Muscle layer of colon (tissue), 2 donors: ENCODE measurements around the gene FAHD2A.
"Not testable (repeated sequence)": the region's sequence is repeated elsewhere in the genome, so short reads cannot be mapped to it uniquely, and the experiment has no call there.

Experiments used
- H3K27ac ChIP-seq: one replicate; pipeline ENCODE4 v1.7.0; 2013; ENCODE audit warnings: low read depth, mild to moderate bottlenecking, low read length, moderate library complexity
- H3K27me3 ChIP-seq, 2 donors: one replicate each; pipeline ENCODE4 v1.7.0; 2013; ENCODE audit warnings: low read length in 2 of 2, mild to moderate bottlenecking in 2 of 2; ENCODE audit not compliant: insufficient read depth in 2 of 2, control insufficient read depth in 1 of 2
- H3K36me3 ChIP-seq: one replicate; pipeline ENCODE4 v1.7.0; 2013; ENCODE audit warnings: mild to moderate bottlenecking, low read length; ENCODE audit not compliant: insufficient read depth
- H3K4me1 ChIP-seq: one replicate; pipeline ENCODE4 v1.7.0; 2013; ENCODE audit warnings: mild to moderate bottlenecking, low read length; ENCODE audit not compliant: insufficient read depth
- H3K4me3 ChIP-seq, 2 donors: one replicate each; pipeline ENCODE4 v1.7.0; 2013; ENCODE audit warnings: low read length in 2 of 2, low read depth in 1 of 2, mild to moderate bottlenecking in 1 of 2, moderate library complexity in 1 of 2
- H3K9ac ChIP-seq: one replicate; pipeline ENCODE4 v1.7.0; 2013; ENCODE audit warnings: low read length
- H3K9me3 ChIP-seq: one replicate; pipeline ENCODE4 v1.7.0; 2013; ENCODE audit warnings: mild to moderate bottlenecking, low read length
- donor health status: abdominal sarcoma.
- donor health status: Adenocarcinoma of cecum.

FAHD2A gene

DNA sequence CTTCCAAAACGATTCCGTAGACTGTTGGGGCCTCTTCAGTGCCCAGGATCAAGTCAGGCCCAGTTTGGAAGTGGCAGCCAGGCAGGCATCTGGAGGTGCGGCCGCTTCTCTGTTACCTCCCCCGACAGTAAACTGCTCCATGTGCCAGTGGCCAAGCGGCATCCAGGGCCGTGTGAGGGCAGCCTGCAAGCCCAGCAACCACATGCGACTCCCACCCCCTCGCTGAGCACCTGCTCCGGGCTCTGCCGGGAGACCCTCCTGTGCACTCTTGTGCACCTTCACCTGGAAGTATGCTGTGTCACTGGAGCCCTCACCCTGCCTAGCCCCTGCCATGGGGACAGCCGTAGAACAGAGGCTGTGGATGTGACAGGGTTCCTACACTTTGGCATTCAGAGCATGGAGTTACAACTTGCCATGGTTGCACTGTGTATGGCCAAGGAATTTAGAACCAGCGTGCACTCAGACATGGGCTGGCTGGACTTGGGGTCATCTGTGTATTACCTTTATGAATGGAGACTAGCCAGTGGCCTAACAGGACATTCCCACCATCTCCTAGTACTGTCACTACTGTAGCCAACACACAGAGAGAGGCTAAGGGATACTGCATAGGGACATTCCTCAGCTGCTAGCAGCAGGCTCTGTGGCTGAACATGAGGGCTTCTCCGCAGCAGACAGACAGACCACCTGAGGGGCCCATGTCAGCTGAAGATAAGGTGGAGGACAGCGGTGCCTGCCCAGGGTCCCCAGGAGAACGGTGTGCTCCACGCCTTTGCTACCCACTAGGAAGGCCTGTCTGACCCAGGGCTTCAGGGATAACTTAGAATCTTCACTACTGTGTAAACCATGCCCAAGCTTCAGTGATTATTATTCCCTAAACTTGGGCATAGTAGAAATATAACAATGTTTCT lies 25.0 kb upstream of the FAHD2A start:
- no peaks in the 10 kb centered on the region for H3K36me3 ChIP-seq
- H3K27ac ChIP-seq = no peak overlapping the region
- no peak overlapping the region for H3K9ac ChIP-seq
- no peaks in the 10 kb centered on the region for H3K4me1 ChIP-seq
- no peaks in the 10 kb centered on the region for H3K9me3 ChIP-seq
- H3K27me3 ChIP-seq = no peaks in the 10 kb centered on the region
- H3K4me3 ChIP-seq = no peak overlapping the region

DNA sequence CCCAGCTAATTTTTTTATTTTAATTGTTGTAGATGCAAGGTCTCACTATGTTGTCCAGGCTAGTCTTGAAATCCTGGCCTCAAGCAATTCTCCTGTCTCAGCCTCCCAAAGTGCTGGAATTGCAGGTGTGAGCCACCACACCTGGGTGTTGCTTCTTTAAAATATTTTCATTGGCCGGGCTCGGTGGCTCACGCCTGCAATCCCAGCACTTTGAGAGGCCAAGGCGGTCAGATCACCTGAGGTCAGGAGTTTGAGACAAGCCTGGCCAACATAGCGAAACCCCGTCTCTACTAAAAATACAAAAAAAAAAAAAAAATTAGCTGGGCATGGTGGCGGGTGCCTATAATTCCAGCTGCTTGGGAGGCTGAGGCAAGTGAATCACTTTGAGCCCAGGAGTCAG lies 24.2 kb upstream of the FAHD2A start:
- H3K27ac ChIP-seq, H3K4me3 ChIP-seq, H3K9me3 ChIP-seq, H3K27me3 ChIP-seq, H3K4me1 ChIP-seq, H3K9ac ChIP-seq, H3K36me3 ChIP-seq: not testable (repeated sequence)

DNA sequence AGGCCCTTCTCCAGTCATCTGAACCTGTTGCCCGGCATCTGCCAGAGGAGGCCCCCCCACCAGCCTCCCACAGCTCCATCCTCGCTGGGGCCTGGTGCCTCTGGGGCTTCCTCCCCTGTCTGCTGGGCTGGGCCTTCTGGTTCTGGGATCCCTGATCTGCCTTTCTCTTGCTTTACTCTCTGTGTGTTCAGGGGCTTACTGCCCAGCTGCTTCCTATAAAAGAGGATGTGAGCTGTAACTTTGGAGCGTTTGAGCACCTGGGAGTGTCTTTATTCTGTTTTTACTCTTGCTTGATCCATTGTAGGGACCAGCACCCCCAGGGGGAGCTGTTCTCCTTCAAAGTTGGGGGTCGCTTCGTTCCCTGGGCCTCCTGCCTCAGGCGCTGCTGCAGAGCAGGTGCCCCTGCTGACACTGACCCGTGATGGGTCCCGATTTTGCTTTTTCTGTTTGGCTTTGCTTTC lies 23.1 kb upstream of the FAHD2A start:
- Histone ChIP-seq H3K9ac (no peak overlapping the region), H3K4me3 (no peak overlapping the region), H3K36me3 (no peaks in the 10 kb centered on the region), H3K4me1 (no peaks in the 10 kb centered on the region), H3K27me3 (no peaks in the 10 kb centered on the region), H3K9me3 (no peaks in the 10 kb centered on the region), H3K27ac (no peak overlapping the region)

DNA sequence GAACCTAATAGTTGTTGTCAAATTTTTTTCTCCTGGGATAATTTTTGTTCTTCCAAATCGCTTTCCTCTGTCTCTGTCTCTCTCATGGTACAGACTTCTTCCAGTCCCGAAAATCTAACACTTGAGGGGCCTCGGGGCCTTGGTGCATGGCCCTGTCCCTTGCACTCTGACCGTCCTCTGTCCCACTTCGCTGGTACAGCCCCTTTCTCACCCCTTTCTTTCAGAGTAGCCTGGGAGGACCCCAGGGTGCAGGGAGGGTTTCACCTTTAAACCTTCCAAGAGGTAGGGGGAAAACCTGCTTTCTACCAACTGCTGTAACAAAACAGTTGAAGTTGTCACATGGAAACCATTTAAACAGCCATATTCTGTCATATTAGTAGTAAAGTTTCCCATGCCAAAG lies 22.2 kb upstream of the FAHD2A start:
- H3K27me3 ChIP-seq = no peaks in the 10 kb centered on the region
- H3K9me3 ChIP-seq = no peaks in the 10 kb centered on the region
- H3K36me3 ChIP-seq = no peaks in the 10 kb centered on the region
- H3K9ac ChIP-seq = no peak overlapping the region
- no peaks in the 10 kb centered on the region for H3K4me1 ChIP-seq
- H3K4me3 ChIP-seq = no peak overlapping the region
- no peak overlapping the region for H3K27ac ChIP-seq

DNA sequence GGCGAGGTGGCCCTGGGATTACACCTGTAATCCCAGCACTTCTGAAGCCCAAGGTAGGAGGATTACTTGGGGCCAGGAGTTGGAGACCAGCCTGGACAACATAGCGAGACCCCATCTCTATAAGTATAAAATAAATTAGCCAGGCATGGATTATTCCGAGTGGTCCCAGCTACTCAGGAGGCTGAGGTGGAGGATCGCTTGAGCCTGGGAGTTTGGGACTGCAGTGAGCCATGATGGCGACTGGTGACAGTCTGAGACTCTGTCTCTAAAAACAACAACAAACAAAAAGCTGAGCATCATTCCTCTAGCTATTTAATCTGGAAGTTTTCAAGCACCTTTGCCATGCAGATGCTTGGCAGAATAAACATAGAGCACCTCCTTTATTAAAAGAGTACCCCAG lies 21.8 kb upstream of the FAHD2A start:
- Histone ChIP-seq H3K27me3 (no peaks in the 10 kb centered on the region), H3K4me3 (no peak overlapping the region), H3K36me3 (no peaks in the 10 kb centered on the region), H3K9me3 (no peaks in the 10 kb centered on the region), H3K27ac (no peak overlapping the region), H3K9ac (no peak overlapping the region), H3K4me1 (no peaks in the 10 kb centered on the region)

DNA sequence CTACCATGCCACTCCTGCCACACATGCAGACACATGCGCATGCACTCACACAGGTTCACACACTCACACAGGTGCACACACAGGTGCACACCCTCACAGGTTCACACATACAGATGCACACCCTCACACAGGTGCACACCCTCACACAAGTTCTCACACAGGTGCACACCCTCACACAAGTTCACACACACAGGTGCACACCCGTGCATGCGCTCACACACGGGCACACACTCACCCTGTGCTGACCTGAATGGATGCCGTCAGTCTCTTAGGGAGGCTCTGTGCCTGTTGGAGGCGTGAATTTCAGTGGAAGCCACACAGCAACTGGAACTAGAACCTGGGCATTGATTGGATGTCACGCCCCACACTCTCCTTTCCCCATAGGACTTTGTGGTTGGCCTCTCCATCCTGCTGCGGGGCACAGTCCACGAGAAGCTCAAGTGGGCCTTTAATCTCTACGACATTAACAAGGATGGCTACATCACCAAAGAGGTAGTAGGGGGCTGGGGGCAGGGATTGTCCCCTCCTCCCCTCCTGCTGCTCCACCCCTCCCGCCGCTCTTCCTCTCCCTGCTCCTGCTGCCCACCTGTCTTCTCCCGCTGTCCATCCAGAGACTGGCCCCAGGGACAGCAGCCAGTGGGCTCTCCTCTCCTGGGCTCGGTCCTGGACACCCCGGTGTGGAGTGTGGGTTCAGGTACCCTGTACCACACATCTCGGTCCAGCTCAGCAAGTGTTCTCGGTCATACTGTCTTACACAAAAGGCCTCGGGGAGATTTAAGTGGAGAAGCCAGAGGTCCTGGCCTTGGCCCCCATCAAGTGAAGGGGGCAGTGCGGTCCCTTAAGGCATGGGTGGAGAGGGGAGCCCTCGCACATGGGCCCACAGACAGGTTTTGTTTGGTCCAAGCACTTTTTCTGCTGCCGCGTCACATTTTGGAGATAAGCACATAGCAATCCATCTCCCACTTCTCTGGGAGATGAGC lies 21.0 kb upstream of the FAHD2A start:
- no peaks in the 10 kb centered on the region for H3K27me3 ChIP-seq

DNA sequence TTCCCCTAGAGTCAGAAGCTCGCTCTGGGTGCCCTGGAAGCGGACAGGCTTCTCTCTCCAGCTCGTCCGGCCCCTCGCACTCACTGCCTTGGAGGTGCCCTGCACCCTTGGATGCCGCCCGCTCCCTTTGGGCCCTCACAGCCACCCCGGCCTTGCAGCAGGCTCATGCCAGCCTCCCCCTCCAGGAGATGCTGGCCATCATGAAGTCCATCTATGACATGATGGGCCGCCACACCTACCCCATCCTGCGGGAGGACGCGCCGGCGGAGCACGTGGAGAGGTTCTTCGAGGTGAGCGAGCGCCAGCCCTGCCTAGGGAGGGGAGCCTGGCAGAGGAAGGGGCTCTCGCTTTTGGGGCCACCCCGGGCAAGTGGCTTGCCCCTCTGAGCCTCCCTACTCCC lies 20.3 kb upstream of the FAHD2A start:
- no peak overlapping the region for H3K4me3 ChIP-seq
- no peaks in the 10 kb centered on the region for H3K9me3 ChIP-seq
- H3K36me3 ChIP-seq = no peaks in the 10 kb centered on the region
- H3K4me1 ChIP-seq = no peaks in the 10 kb centered on the region
- H3K27me3 ChIP-seq = no peaks in the 10 kb centered on the region
- H3K9ac ChIP-seq = no peak overlapping the region
- H3K27ac ChIP-seq = no peak overlapping the region

More for the DNA sequence above, 21.0 kb upstream of the FAHD2A start:
- no peak overlapping the region for H3K9ac ChIP-seq
- H3K4me3 ChIP-seq = no peak overlapping the region
- H3K4me1 ChIP-seq = no peaks in the 10 kb centered on the region
- no peak overlapping the region for H3K27ac ChIP-seq
- H3K36me3 ChIP-seq = no peaks in the 10 kb centered on the region
- H3K9me3 ChIP-seq = no peaks in the 10 kb centered on the region

DNA sequence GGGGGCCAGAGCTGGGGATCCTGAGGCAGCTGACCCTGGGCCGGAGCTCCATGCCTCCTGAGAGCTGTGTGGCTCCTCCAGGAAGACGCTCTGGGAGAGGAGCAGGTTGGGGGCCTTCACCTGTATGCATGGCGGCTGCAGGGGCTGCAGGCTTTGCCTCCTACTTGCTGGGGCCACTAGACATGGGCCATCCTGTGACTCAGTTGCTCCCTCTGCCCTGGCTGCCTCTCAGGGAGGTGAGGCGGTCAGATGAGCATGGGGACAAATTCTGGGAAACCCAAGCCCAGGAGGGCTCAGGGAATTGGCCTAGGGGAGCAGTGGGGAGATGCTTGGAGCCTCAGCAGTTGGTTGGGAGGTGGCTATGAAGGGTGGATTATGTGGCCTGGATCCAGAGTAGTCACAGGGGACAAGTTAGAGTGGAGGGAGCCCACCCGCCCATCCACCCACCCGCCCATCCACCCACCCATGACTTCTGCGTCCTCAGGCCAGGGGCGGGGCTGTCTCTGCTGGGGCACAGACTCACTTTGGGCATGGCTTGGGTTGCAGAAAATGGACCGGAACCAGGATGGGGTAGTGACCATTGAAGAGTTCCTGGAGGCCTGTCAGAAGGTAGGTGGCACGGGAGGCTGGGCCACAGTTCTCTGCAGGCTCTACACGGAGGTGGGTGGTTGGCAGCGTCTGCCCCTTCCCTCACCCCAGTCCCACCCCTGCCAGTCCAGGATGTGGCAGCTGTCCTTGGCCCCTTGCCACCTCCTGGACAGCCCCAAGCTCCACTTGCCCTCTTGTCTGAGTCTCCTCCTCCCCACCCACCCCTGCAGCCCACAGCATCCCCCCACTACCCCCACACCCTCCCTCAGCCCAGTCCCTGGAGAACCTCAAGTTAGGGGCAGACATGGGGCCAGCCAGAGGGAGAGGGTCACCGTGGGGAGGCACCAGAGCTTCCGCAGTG lies 19.5 kb upstream of the FAHD2A start:
- Histone ChIP-seq H3K4me3 (no peak overlapping the region), H3K27me3 (no peaks in the 10 kb centered on the region), H3K27ac (no peak overlapping the region), H3K4me1 (no peaks in the 10 kb centered on the region), H3K9ac (no peak overlapping the region), H3K9me3 (no peaks in the 10 kb centered on the region), H3K36me3 (no peaks in the 10 kb centered on the region)

DNA sequence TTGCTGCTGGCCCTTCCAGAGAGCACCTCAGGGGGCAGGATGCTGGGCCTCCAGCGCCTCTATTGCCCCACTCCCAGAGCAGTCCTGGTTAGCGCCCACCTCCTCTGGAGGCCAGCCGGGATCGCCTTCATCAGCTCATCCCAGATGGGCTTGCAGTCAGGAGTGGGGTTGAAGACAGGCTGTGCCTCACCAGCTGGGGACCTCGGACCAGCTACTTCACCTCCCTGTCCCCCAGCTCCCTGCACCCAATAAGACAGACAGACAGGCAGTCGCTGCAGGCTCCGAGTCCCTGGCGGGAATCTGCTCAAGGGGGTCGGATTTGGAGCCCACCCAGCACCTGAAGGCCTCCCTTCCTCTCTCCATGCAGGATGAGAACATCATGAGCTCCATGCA lies 18.9 kb upstream of the FAHD2A start:
- no peaks in the 10 kb centered on the region for H3K36me3 ChIP-seq
- H3K4me1 ChIP-seq = peaks cover under 1% of the 10 kb centered on the region
- no peak overlapping the region for H3K27ac ChIP-seq
- no peaks in the 10 kb centered on the region for H3K9me3 ChIP-seq
- H3K9ac ChIP-seq = no peak overlapping the region
- H3K4me3 ChIP-seq = no peak overlapping the region
- H3K27me3 ChIP-seq = no peaks in the 10 kb centered on the region

DNA sequence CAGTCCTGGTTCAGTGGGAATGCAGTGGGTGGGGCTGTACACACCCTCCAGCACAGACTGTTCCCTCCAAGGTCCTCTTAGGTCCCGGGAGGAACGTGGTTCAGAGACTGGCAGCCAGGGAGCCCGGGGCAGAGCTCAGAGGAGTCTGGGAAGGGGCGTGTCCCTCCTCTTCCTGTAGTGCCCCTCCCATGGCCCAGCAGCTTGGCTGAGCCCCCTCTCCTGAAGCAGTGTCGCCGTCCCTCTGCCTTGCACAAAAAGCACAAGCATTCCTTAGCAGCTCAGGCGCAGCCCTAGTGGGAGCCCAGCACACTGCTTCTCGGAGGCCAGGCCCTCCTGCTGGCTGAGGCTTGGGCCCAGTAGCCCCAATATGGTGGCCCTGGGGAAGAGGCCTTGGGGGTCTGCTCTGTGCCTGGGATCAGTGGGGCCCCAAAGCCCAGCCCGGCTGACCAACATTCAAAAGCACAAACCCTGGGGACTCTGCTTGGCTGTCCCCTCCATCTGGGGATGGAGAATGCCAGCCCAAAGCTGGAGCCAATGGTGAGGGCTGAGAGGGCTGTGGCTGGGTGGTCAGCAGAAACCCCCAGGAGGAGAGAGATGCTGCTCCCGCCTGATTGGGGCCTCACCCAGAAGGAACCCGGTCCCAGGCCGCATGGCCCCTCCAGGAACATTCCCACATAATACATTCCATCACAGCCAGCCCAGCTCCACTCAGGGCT lies 17.5 kb upstream of the FAHD2A start:
- peaks cover 6% of the 10 kb centered on the region for H3K4me1 ChIP-seq
- H3K4me3 ChIP-seq = no peak overlapping the region
- no peak overlapping the region for H3K27ac ChIP-seq
- no peak overlapping the region for H3K9ac ChIP-seq
- H3K9me3 ChIP-seq = no peaks in the 10 kb centered on the region
- H3K27me3 ChIP-seq = no peaks in the 10 kb centered on the region
- no peaks in the 10 kb centered on the region for H3K36me3 ChIP-seq
